ENCODE data around the gene CSK.

Gene CSK

GRCh38 chr15:74801311-74801997 is 19.6 kb downstream of the CSK start:
- FAIRE-seq = no peak

DNA sequence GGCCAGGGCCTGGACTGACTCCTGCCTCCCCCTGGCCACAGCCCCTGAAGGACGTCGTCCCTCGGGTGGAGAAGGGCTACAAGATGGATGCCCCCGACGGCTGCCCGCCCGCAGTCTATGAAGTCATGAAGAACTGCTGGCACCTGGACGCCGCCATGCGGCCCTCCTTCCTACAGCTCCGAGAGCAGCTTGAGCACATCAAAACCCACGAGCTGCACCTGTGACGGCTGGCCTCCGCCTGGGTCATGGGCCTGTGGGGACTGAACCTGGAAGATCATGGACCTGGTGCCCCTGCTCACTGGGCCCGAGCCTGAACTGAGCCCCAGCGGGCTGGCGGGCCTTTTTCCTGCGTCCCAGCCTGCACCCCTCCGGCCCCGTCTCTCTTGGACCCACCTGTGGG is 20.4 kb downstream of the CSK start:
- FAIRE-seq (no peak), DNase-seq (ENCODE audit: low spot score) (no peak)

More at GRCh38 chr15:74801311-74801997, 19.6 kb downstream of the CSK start:
- no peak for DNase-seq (ENCODE audit: low spot score)

DNA sequence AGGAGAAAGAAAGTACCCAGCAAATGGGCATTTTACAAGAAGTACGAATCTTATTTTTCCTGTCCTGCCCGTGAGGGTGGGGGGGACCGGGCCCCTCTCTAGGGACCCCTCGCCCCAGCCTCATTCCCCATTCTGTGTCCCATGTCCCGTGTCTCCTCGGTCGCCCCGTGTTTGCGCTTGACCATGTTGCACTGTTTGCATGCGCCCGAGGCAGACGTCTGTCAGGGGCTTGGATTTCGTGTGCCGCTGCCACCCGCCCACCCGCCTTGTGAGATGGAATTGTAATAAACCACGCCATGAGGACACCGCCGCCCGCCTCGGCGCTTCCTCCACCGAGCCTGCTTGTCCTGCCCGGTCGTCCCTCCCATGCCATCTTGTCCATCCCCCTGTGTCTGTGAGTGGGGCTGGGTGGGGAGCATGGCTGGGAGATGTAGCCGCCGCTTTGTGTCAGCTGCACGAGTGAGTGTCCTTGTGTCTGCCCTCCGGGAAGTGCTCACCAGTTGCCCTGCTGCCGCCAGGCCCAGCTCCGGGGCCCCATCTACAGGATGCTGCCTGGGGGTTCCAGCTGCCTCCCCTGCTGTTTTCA is 21.1 kb downstream of the CSK start:
- DNase-seq (ENCODE audit: low spot score) (no peak), FAIRE-seq (no peak)

GRCh38 chr15:74804935-74805334 is 23.1 kb downstream of the CSK start:
- DNase-seq (ENCODE audit: low spot score) (no peak), FAIRE-seq (no peak)

GRCh38 chr15:74807282-74807681 is 25.4 kb downstream of the CSK start:
- DNase-seq (ENCODE audit: low spot score) (no peak), FAIRE-seq (no peak)

GRCh38 chr15:74808078-74808839 is 26.4 kb downstream of the CSK start:
- FAIRE-seq (no peak), DNase-seq (ENCODE audit: low spot score) (no peak)

DNA sequence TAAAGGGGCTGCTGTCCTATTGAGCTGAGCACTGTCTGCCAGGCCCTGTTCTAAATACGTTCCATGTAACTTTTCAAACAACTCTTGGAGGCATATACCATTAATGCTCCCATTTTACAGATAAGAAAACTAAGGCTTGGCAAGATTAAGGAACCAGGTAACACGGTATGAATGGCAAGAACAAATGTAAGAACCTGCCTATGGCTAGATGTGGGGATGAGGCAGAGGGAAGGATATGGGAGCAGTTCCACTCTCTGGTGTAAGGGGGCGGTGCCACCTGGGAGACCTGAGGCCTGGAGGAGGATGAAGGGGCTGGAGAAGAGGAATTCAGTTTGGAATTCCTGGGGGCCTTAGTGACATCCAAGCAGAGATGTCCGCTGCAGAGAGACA is 27.0 kb downstream of the CSK start:
- no peak for FAIRE-seq
- no peak for DNase-seq (ENCODE audit: low spot score)

DNA sequence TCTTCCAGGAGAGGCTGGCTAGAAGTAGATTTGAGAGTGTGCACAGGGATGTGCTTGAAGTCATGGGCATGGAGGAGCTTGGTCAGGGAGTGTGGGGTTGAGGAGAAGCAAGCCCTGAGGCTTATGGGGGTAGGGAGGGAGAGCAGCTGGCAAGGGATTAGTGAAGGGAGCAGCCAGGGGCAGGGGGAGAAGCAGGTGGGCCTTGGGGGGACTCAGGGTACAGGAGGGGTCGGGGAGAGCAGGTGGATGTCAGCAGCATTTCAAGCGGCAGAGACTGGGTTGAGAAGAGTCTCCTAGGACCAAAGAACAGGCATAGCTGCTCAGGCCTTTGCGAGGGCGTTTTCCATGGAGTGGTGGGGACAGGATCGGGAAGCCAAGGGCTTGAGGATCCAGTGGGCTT is 27.4 kb downstream of the CSK start:
- DNase-seq (ENCODE audit: low spot score) (no peak), FAIRE-seq (no peak)

DNA sequence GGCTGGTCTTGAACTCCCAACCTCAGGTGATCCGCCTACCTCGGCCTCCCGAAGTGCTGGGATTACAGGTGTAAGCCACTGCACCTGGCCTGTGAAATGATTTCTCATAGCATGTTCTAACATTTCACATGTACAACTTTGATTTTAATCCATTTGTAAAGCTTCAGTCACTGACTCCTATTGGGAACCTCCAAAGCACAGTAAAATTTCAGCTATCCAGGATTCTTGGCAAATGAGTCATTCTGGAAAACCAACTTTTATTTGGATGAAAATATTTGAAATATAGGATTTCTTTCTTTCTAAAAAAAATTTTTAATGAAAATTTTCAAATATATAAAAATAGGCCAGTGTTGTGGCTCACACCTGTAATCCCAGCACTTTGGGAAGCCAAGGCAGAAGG is 28.1 kb downstream of the CSK start:
- FAIRE-seq (no peak), DNase-seq (ENCODE audit: low spot score) (no peak)

DNA sequence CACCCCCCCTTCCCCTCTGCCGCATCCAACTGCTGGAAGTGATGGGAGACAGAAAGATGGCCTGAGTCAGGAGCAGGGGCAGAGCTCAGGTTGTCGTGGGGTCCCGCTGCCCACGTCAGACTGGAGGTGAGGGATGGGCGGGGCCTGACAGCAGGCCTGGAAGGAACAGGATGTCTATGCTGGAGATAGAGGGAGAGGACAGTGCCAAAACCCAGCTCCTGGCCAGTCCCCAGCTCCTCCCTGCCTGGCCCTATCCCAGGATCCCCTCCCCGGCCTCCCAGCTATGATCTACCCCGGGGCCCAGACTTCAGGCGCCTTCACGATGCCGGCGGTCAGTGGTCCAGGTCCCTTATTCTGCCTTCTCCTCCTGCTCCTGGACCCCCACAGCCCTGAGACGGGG is 30.7 kb downstream of the CSK start, which contains the start of gene LMAN1L:
Gene LMAN1L (plus strand): TSS at position 303 of the 400 bp plus-strand sequence. CDS start 20 bp downstream, at position 323.
- DNase-seq (ENCODE audit: low spot score) (no peak), FAIRE-seq (no peak)

GRCh38 chr15:74815121-74815934 is 33.4 kb downstream of the CSK start:
- FAIRE-seq = no peak
- no peak for DNase-seq (ENCODE audit: low spot score)

GRCh38 chr15:74815961-74816360 is 34.1 kb downstream of the CSK start:
- FAIRE-seq = no peak
- DNase-seq (ENCODE audit: low spot score) = no peak

GRCh38 chr15:74816624-74817369 is 34.9 kb downstream of the CSK start:
- DNase-seq (ENCODE audit: low spot score) (no peak), FAIRE-seq (no peak)

DNA sequence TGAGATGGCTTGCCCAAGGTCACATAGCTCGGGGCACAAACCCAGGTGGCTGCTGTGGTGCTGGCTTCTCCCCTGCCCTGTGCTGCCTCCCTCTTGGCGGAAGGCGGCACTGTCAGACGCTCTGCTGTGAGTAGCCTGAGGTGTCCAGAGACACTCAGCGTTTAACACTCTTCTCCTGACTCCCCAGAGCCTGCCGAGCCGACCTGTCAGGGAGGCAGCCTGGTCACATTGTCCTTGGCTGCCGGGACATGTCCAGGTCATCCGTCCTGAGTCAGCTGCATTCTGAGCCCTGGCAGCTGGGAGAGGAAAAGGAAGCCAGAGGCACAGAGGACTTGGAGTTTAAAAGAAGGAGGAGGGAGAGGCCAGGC is 35.5 kb downstream of the CSK start:
- no peak for DNase-seq (ENCODE audit: low spot score)
- FAIRE-seq = no peak

- DNase-seq (ENCODE audit: low spot score) (no peak), FAIRE-seq (no peak)
Measured at GRCh38 chr15:74820056-74820455, 38.2 kb downstream of the CSK start.

DNA sequence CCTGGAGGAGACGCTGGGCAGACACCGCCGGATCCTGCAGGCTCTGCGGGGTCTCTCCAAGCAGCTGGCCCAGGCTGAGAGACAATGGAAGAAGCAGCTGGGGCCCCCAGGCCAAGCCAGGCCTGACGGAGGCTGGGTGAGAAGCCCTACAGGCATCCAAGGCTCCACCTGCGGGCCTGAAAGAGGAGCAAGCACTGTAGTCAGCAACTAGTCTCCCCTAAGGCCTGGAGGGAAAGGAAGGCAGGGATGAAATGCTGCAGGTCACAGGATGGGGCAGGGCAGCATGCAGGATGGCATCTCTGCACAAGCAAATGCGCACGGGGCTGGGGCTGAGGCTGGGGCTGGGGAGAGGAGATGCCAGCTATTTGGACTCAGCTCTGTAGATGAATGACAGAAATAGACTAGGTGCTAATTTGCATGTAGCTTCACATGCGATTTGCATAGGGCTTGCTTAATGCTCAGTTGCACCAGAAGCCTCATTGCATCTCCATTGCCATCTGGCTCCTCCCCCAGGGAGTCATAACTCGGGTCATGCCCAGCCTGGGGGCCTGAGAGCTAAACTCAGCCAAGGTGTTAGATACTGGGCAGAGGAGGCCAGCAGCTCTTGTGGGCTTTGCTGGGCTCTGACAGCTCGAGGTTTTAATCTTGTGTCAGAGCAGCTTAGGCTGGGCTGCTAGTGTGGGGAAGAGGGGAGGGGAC is 39.4 kb downstream of the CSK start:
- DNase-seq (ENCODE audit: low spot score) = no peak
- no peak for FAIRE-seq

- DNase-seq (ENCODE audit: low spot score) = no peak
- FAIRE-seq = no peak
Measured at GRCh38 chr15:74821790-74822158, 39.9 kb downstream of the CSK start.

DNA sequence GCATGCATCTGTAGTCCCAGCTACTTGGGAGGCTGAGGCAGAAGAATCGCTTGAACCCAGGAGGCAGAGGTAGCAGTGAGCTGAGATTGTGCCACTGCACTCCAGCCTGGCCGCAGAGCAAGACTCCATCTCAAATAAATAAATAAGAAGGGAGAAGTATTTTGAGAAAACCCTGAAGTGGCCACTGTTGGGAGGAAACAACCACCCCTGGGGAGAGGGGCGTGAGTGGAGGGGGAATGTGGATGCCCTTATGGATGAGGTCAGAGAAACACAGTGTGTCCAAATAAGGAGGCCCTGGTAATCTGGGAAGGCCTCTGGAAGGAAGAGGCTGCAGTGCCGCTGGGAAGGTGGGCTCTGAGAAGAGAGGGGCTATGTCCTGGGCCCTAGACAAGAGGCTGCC is 40.4 kb downstream of the CSK start:
- FAIRE-seq (no peak), DNase-seq (ENCODE audit: low spot score) (no peak)

- no peak for DNase-seq (ENCODE audit: low spot score)
- no peak for FAIRE-seq
Measured at GRCh38 chr15:74823324-74823723, 41.4 kb downstream of the CSK start.

GRCh38 chr15:74824976-74825375 is 43.1 kb downstream of the CSK start:
- DNase-seq (ENCODE audit: low spot score) (no peak), FAIRE-seq (no peak)

DNA sequence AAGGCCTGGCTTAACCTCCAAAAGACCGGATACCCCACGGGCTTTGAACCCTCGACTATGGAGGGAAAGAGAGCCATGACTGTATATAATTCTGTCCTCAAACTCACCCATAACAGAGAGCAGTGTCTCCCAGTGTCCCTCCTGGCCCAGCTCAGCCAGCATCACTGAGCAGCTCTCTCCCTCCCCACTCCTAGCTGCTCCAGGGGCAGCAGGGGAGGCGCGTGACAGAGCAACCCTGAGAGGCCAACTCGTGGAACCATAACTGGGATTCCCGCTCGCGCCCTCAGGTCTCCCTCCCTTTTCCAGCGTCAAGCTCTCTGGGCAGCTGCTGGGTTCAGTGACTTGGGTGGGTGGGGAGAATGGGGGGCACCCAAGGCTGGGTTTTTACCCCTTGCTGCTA is 44.0 kb downstream of the CSK start:
- no peak for FAIRE-seq
- no peak for DNase-seq (ENCODE audit: low spot score)
